Hepatocyte (in vitro differentiated cells): ENCODE measurements around the gene KRT76.

ENCODE experiments used
- CTCF ChIP-seq: fragments of 200-600 bp; sonication (generic); IDR thresholded peaks from 2 replicates; pipeline ENCODE4 v1.5.1; 2016; ENCODE audit warnings: antibody characterized with exemption, mild to moderate bottlenecking; ENCODE audit not compliant: poor library complexity
- EZH2 ChIP-seq: fragments of 200-600 bp; sonication (generic); IDR thresholded peaks from 2 replicates; pipeline ENCODE4 v1.6.1; 2016; ENCODE audit warnings: antibody characterized with exemption, mild to moderate bottlenecking, borderline replicate concordance
- EZH2phosphoT487 ChIP-seq: fragments of 200-600 bp; sonication (generic); IDR thresholded peaks from one replicate; pipeline ENCODE4 v1.6.1; 2018; ENCODE audit warnings: antibody characterized with exemption, mild to moderate bottlenecking, low read depth, moderate library complexity; ENCODE audit not compliant: unreplicated experiment, severe bottlenecking

- TF ChIP-seq CTCF (no peak), EZH2 (no peak), EZH2phosphoT487 (no peak)
These were observed 27.9 kb upstream of the KRT76 start for GRCh38 chr12:52805000-52805399.
